ENCODE results near the gene IFNAR1.

DNA sequence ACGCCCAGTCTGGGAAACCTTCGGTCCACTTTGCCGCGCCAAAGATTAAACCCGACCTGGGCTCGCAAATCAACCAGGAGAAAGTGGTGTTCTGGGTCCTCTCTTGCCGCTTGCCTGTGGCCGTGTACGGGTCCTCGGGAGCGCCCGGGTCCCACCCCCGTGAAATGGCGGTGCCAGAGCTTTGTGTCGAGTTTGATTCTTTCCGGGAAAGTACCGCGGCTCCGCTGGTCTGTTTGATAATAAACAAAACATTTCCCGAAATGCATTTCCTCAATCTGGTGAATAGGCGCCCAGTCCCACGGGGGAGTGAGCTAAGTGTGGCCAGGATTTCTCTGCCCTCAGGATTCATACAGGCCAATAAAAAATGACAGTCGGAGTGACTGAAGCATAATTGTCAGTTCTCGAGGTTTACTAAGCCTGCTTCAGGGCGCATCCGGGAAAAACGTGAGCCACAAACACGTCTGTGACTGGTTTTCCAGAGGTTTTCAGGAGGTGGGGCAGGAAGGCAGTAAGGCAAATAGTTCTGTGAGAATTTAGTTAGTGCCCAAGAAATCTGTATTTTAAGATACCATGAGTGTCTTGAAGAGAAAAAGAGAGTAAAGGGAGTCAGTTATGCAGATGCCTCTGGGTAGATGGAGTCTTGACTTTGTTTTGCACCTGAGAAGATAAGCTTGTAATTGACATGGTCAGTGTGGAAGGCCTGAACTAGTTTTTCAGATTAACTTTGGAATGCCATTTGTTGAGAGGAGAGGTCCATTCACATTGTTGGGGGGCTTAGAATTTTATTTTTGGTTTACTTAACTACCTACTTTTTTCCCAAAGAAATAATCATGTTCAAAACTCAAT lies 675 bp downstream of the IFNAR1 start:
- no peak for TF ChIP-seq POLR2A (IDR thresholded peaks at IDR 0.05)
- TF ChIP-seq, protein P1, sequence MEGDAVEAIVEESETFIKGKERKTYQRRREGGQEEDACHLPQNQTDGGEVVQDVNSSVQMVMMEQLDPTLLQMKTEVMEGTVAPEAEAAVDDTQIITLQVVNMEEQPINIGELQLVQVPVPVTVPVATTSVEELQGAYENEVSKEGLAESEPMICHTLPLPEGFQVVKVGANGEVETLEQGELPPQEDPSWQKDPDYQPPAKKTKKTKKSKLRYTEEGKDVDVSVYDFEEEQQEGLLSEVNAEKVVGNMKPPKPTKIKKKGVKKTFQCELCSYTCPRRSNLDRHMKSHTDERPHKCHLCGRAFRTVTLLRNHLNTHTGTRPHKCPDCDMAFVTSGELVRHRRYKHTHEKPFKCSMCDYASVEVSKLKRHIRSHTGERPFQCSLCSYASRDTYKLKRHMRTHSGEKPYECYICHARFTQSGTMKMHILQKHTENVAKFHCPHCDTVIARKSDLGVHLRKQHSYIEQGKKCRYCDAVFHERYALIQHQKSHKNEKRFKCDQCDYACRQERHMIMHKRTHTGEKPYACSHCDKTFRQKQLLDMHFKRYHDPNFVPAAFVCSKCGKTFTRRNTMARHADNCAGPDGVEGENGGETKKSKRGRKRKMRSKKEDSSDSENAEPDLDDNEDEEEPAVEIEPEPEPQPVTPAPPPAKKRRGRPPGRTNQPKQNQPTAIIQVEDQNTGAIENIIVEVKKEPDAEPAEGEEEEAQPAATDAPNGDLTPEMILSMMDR (IDR thresholded peaks at IDR 0.05 in 4 of 5, conservative IDR thresholded peaks at IDR 0.05 in 1 of 5), result no peak

All from gastrocnemius medialis (tissue), 4 donors.